ENCODE data around the gene EXO1. TPM values are rescaled to one million over a fixed set of nuclear protein-coding genes. Genes with fewer than 3 reads are reported as not detected.

The EXO1 gene
- polyA plus RNA-seq, 1 of the 3 experiments (the other 2 are of a cell fraction), result 3.9 TPM

- CTCF ChIA-PET, result no interaction called here
- 84% methylated on average over 5 of the region's 5 CpGs for WGBS (ENCODE audit: low lambda C conversion rate)
- H3K79me2 ChIP-seq (ENCODE audit: insufficient read depth), result no peaks in the 10 kb centered on the region
Measured at GRCh38 chr1:241918879-241919278, 70.9 kb downstream of the EXO1 start.

DNA sequence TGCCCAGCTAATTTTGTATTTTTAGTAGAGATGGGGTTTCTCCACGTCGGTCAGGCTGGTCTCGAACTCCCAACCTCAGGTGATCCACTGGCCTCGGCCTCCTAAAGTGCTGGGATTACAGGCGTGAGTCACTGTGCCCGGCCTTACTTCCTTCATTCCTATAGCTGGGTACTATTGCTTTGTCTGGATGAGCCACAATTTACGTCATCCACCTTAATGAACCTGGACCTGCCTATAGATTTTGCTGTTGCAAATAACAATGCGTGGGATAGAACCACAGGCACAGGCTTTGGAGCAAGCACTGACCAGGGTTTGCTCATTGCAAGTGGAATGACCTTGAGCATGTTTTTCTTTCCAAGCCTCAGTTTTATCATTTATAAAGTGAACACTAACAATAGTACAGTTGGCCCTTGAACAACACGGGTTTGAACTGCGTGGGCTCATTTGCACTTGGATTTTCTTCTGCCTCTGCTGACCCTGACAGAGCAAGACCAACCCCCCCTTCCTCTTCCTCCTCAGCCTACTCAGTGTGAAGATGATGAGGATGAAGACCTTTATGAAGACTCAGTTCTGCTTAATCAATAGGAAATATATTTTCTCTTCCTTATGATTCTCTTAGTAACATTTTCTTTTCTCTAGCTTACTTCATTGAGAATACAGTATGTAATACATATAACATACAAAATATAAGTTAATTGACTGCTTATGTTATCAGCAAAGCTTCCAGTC lies 76.2 kb downstream of the EXO1 start:
- no peaks in the 10 kb centered on the region for H3K4me1 ChIP-seq (ENCODE audit: control insufficient read depth in 1 of 2, insufficient read depth in 2 of 2, low read depth in 1 of 2, low read length in 1 of 2)
- H3K9me2 ChIP-seq, result no peaks in the 10 kb centered on the region
- H3K9ac ChIP-seq, result no peak overlapping the region
- ChIA-PET CTCF (interaction anchor here (1.0 kb wide), 1 partner anchor 28 kb away, joined by 3 read pairs; no protein-coding TSS in a partner anchor), POLR2A (no interaction called here)
- H3K4me3 ChIP-seq (ENCODE audit: low read depth in 2 of 2, low read length in 1 of 2), result no peak overlapping the region
- no peaks in the 10 kb centered on the region for H3F3A ChIP-seq (replicated peaks; ENCODE audit: insufficient read depth)
- no peak for DNase-seq
- H3K27ac ChIP-seq (ENCODE audit: low read depth in 2 of 2, low read length in 1 of 2), result no peak overlapping the region
- no peaks in the 10 kb centered on the region for H4K20me1 ChIP-seq (ENCODE audit: insufficient read depth)
- H3K9me3 ChIP-seq, result no peaks in the 10 kb centered on the region
- no peak overlapping the region for H2AFZ ChIP-seq (ENCODE audit: low read depth)
- no peaks in the 10 kb centered on the region for H3K79me2 ChIP-seq (ENCODE audit: insufficient read depth)
- no peaks in the 10 kb centered on the region for H3K36me3 ChIP-seq (replicated peaks in 1 of 2; ENCODE audit: control insufficient read depth in 1 of 2, insufficient read depth in 2 of 2, low read length in 1 of 2)
- H3K4me2 ChIP-seq, result no peak overlapping the region
- WGBS (ENCODE audit: low lambda C conversion rate), result 84% methylated on average over 10 of the region's 10 CpGs
- H3K27me3 ChIP-seq (ENCODE audit: insufficient read depth), result no peaks in the 10 kb centered on the region
- TF ChIP-seq, protein P1, sequence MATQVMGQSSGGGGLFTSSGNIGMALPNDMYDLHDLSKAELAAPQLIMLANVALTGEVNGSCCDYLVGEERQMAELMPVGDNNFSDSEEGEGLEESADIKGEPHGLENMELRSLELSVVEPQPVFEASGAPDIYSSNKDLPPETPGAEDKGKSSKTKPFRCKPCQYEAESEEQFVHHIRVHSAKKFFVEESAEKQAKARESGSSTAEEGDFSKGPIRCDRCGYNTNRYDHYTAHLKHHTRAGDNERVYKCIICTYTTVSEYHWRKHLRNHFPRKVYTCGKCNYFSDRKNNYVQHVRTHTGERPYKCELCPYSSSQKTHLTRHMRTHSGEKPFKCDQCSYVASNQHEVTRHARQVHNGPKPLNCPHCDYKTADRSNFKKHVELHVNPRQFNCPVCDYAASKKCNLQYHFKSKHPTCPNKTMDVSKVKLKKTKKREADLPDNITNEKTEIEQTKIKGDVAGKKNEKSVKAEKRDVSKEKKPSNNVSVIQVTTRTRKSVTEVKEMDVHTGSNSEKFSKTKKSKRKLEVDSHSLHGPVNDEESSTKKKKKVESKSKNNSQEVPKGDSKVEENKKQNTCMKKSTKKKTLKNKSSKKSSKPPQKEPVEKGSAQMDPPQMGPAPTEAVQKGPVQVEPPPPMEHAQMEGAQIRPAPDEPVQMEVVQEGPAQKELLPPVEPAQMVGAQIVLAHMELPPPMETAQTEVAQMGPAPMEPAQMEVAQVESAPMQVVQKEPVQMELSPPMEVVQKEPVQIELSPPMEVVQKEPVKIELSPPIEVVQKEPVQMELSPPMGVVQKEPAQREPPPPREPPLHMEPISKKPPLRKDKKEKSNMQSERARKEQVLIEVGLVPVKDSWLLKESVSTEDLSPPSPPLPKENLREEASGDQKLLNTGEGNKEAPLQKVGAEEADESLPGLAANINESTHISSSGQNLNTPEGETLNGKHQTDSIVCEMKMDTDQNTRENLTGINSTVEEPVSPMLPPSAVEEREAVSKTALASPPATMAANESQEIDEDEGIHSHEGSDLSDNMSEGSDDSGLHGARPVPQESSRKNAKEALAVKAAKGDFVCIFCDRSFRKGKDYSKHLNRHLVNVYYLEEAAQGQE (IDR thresholded peaks at IDR 0.05; ENCODE audit: low read depth, low read length), result no peak
- TF ChIP-seq EZH2phosphoT487 (IDR thresholded peaks at IDR 0.05; ENCODE audit: borderline replicate concordance, low read depth) (no peak), MAX (IDR thresholded peaks at IDR 0.05; ENCODE audit: low read depth) (no peak), FOXJ3 (CRISPR knock-in tag; IDR thresholded peaks at IDR 0.05) (no peak), POLR2AphosphoS5 (IDR thresholded peaks at IDR 0.05; ENCODE audit: low read depth, low read length) (no peak), FOSL2 (IDR thresholded peaks at IDR 0.05; ENCODE audit: borderline replicate concordance, low read depth) (no peak), MEF2A (IDR thresholded peaks at IDR 0.05; ENCODE audit: borderline replicate concordance, low read depth) (no peak), RXRA (IDR thresholded peaks at IDR 0.05; ENCODE audit: borderline replicate concordance, low read depth) (no peak), NRF1 (IDR thresholded peaks at IDR 0.05; ENCODE audit: low read depth, low read length) (no peak), JUND (IDR thresholded peaks at IDR 0.05) (no peak), GATA2 (CRISPR knock-in tag; IDR thresholded peaks at IDR 0.05) (no peak), SMC3 (IDR thresholded peaks at IDR 0.05; ENCODE audit: low read depth, low read length) (no peak), YY1 (IDR thresholded peaks at IDR 0.05; ENCODE audit: low read depth) (no peak), TAF1 (IDR thresholded peaks at IDR 0.05; ENCODE audit: borderline replicate concordance, low read depth, low read length) (no peak)
- TF ChIP-seq, protein P2, sequence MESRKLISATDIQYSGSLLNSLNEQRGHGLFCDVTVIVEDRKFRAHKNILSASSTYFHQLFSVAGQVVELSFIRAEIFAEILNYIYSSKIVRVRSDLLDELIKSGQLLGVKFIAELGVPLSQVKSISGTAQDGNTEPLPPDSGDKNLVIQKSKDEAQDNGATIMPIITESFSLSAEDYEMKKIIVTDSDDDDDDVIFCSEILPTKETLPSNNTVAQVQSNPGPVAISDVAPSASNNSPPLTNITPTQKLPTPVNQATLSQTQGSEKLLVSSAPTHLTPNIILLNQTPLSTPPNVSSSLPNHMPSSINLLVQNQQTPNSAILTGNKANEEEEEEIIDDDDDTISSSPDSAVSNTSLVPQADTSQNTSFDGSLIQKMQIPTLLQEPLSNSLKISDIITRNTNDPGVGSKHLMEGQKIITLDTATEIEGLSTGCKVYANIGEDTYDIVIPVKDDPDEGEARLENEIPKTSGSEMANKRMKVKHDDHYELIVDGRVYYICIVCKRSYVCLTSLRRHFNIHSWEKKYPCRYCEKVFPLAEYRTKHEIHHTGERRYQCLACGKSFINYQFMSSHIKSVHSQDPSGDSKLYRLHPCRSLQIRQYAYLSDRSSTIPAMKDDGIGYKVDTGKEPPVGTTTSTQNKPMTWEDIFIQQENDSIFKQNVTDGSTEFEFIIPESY (IDR thresholded peaks at IDR 0.05; ENCODE audit: borderline replicate concordance, low read depth), result no peak

More at GRCh38 chr1:241918879-241919278, 70.9 kb downstream of the EXO1 start:
- no peak overlapping the region for H3K4me2 ChIP-seq
- H2AFZ ChIP-seq (ENCODE audit: low read depth), result no peak overlapping the region
- H3K27me3 ChIP-seq (ENCODE audit: insufficient read depth), result no peaks in the 10 kb centered on the region
- no peak overlapping the region for H3K9ac ChIP-seq
- H3F3A ChIP-seq (replicated peaks; ENCODE audit: insufficient read depth), result no peaks in the 10 kb centered on the region
- DNase-seq, result no peak
- no peaks in the 10 kb centered on the region for H3K9me3 ChIP-seq
- no peak overlapping the region for H3K27ac ChIP-seq (ENCODE audit: low read depth in 2 of 2, low read length in 1 of 2)
- no peaks in the 10 kb centered on the region for H3K4me1 ChIP-seq (ENCODE audit: control insufficient read depth in 1 of 2, insufficient read depth in 2 of 2, low read depth in 1 of 2, low read length in 1 of 2)
- no peaks in the 10 kb centered on the region for H4K20me1 ChIP-seq (ENCODE audit: insufficient read depth)
- TF ChIP-seq GATA2 (CRISPR knock-in tag; IDR thresholded peaks at IDR 0.05) (no peak), TCF12 (IDR thresholded peaks at IDR 0.05) (no peak), FOSL2 (IDR thresholded peaks at IDR 0.05; ENCODE audit: borderline replicate concordance, low read depth) (no peak), NRF1 (IDR thresholded peaks at IDR 0.05; ENCODE audit: low read depth, low read length) (no peak), FOXJ3 (CRISPR knock-in tag; IDR thresholded peaks at IDR 0.05) (no peak)
- TF ChIP-seq, protein P2 (IDR thresholded peaks at IDR 0.05; ENCODE audit: borderline replicate concordance, low read depth), result no peak
- no peaks in the 10 kb centered on the region for H3K9me2 ChIP-seq
- no peak overlapping the region for H3K4me3 ChIP-seq (ENCODE audit: low read depth in 2 of 2, low read length in 1 of 2)
- no peaks in the 10 kb centered on the region for H3K36me3 ChIP-seq (replicated peaks in 1 of 2; ENCODE audit: control insufficient read depth in 1 of 2, insufficient read depth in 2 of 2, low read length in 1 of 2)
- POLR2A ChIA-PET, result no interaction called here

All from SK-N-SH (cell line).